HEK293T (cell line): Measurements from ENCODE around the gene C1orf105.

Experiments used
- ARNT ChIP-seq: fragments of 450-650 bp; IDR thresholded peaks from 2 replicates; pipeline ENCODE4 v1.6.1; 2017; ENCODE audit warnings: mild to moderate bottlenecking
- BHLHE40 ChIP-seq: fragments of 450-650 bp; IDR thresholded peaks from 2 replicates; pipeline ENCODE4 v1.6.1; 2016; ENCODE audit warnings: mild to moderate bottlenecking, moderate library complexity, borderline replicate concordance
- CTBP1 ChIP-seq: fragments of 450-650 bp; IDR thresholded peaks from 2 replicates; pipeline ENCODE4 v1.6.1; 2016; ENCODE audit warnings: borderline replicate concordance
- ELF4 ChIP-seq: fragments of 450-650 bp; IDR thresholded peaks from 2 replicates; pipeline ENCODE4 v1.6.1; 2017; ENCODE audit warnings: antibody characterized with exemption
- HDGF ChIP-seq: fragments of 450-650 bp; IDR thresholded peaks from 2 replicates; pipeline ENCODE4 v1.6.1; 2017; ENCODE audit warnings: antibody characterized with exemption, borderline replicate concordance
- TARDBP ChIP-seq: fragments of 450-650 bp; IDR thresholded peaks from 2 replicates; pipeline ENCODE4 v1.6.1; 2016
- TF ChIP-seq, protein P1 (sequence below): fragments of 450-650 bp; IDR thresholded peaks from 2 replicates; pipeline ENCODE4 v1.6.1; 2016

- TF ChIP-seq TARDBP: no peak
- no peak for TF ChIP-seq ARNT
- TF ChIP-seq HDGF: no peak
- no peak for TF ChIP-seq BHLHE40
- no peak for TF ChIP-seq ELF4
- TF ChIP-seq CTBP1: no peak
- TF ChIP-seq, protein P1, sequence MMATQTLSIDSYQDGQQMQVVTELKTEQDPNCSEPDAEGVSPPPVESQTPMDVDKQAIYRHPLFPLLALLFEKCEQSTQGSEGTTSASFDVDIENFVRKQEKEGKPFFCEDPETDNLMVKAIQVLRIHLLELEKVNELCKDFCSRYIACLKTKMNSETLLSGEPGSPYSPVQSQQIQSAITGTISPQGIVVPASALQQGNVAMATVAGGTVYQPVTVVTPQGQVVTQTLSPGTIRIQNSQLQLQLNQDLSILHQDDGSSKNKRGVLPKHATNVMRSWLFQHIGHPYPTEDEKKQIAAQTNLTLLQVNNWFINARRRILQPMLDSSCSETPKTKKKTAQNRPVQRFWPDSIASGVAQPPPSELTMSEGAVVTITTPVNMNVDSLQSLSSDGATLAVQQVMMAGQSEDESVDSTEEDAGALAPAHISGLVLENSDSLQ: no peak
Observed at GRCh38 chr1:172404121-172404520, 16.4 kb upstream of the C1orf105 start.
